ENCODE measurements around the gene LMF1.

The LMF1 gene

DNA sequence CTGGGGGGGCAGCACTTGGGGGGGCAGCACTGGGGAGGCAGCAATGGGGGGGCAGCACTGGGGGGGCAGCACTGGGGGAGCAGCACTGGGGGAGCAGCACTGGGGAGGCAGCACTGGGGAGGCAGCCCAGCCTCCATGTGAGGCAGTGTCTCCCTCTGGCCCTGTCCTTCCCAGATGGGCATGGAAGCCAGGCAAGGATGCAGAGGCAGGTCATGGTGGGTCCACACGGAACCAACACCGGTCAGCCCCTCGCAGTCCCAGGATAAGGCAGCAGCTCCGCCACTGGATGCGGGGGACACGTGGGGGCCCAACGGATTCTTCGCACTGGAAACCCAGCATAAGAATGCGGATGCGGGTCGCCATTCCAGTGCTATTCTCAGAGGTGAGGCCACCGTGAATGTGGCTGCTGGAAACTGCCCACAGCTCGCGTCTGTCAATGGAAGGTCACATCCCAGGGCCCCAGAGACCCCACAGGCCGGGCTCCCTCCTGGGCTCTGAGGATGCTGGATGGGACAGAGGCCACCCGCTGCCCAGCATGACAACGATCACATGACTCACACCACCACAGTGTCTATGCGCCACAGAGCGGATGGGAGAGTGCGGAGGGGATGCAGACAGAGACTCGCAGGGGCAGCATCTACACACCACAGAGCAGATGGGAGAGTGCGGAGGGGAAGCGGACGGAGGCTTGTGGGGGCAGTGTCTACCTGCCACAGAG, 59.0 kb downstream of the LMF1 start:
- H3K4me3 ChIP-seq (ENCODE audit: low read length): no peak overlapping the region
- TF ChIP-seq ZNF274 (IDR thresholded peaks at IDR 0.05; ENCODE audit: low read depth, low read length): no peak

GRCh38 chr16:911101-911500, 59.7 kb downstream of the LMF1 start:
- H3K4me3 ChIP-seq (ENCODE audit: low read length): no peak overlapping the region
- TF ChIP-seq ZNF274 (IDR thresholded peaks at IDR 0.05; ENCODE audit: low read depth, low read length): no peak

DNA sequence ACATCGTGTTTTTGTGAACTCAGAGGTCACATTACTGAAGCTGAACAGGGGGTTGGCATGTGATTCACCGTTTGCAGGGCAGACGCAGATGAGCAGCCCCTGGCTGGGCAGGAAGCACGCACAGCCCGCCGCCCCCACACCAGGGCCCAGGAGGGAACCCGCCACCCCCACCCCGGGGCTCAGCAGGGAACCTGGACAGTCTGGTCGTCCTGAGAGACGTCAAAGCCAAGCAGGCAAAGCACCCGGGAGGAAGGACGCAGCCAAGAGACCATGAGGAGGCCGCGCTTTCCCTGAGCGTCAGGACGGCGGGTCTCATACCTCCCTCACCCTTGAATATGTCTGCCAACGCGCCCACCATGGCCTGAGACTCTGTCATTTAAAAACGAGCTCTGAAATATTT, 60.6 kb downstream of the LMF1 start:
- TF ChIP-seq ZNF274 (IDR thresholded peaks at IDR 0.05; ENCODE audit: low read depth, low read length): no peak

GRCh38 chr16:909281-910000, 61.3 kb downstream of the LMF1 start:
- H3K4me3 ChIP-seq (ENCODE audit: low read length): no peak overlapping the region
- TF ChIP-seq ZNF274 (IDR thresholded peaks at IDR 0.05; ENCODE audit: low read depth, low read length): no peak

More for the DNA sequence above, 60.6 kb downstream of the LMF1 start:
- no peak overlapping the region for H3K4me3 ChIP-seq (ENCODE audit: low read length)

GRCh38 chr16:908526-909155, 62.1 kb downstream of the LMF1 start:
- no peak for TF ChIP-seq ZNF274 (IDR thresholded peaks at IDR 0.05; ENCODE audit: low read depth, low read length)
- H3K4me3 ChIP-seq (ENCODE audit: low read length): no peak overlapping the region

DNA sequence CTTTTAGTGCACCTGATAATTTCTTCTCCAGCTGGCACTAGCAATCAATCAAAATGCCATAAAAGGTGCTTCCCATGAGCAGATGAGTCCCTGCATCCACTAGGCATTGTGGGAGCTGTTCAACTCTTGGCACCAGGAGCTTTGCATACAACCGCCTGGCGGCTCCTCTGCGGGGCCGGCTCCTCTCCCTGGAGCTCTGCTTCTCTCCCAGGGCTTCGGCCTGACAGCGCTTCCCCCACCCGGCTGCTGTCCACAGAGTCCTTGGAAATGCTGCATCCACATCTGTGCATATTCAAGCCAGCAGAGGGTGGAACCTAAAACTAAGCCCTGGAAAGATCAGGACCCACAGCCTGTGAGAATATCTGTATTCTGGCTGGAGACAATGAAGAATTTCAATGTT, 62.9 kb downstream of the LMF1 start:
- no peak for TF ChIP-seq ZNF274 (IDR thresholded peaks at IDR 0.05; ENCODE audit: low read depth, low read length)
- no peak overlapping the region for H3K4me3 ChIP-seq (ENCODE audit: low read length)

- TF ChIP-seq ZNF274 (IDR thresholded peaks at IDR 0.05; ENCODE audit: low read depth, low read length): no peak
- H3K4me3 ChIP-seq (ENCODE audit: low read length): no peak overlapping the region
Observed at GRCh38 chr16:907361-907760, 63.4 kb downstream of the LMF1 start.

DNA sequence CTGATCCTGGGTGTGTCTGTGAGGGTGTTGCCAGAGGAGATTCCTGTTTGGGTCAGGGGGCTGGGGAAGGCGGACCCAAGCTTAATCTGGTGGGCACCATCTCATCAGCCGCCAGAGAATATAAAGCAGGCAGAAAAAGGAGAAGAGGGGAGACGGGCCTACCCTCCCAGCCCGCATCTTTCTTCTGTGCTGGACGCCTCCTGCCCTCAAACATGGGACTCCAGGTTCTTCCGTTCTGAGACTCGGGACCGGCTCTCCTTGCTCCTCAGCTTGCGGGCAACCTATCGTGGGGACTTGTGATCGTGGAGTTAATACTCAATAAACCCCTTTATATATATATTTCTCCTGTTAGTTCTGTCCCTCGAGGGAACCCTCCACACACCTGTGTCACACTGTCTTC, 64.5 kb downstream of the LMF1 start:
- no peak for TF ChIP-seq ZNF274 (IDR thresholded peaks at IDR 0.05; ENCODE audit: low read depth, low read length)
- no peak overlapping the region for H3K4me3 ChIP-seq (ENCODE audit: low read length)

GRCh38 chr16:901715-902601, 68.8 kb downstream of the LMF1 start:
- TF ChIP-seq ZNF274 (IDR thresholded peaks at IDR 0.05; ENCODE audit: low read depth, low read length): no peak
- H3K4me3 ChIP-seq (ENCODE audit: low read length): no peak overlapping the region

DNA sequence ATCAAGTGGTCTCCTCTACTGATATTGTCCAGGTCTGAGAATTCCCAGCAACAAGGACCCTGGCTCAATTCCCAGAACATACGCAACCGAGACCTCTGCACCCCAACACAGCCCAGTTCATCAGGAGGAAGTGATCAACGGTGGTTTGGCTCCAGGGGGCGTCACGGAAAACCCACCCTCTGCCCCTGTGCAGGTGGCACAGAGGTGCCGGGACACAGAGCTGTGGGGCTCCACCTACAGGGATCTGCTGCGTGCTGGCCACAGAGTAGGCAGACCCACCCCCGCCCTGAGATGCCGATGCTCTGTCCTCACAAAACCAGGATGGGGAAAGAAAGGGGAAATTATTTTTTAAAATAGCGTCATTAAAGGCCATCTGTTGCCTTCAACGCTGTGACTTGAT, 69.6 kb downstream of the LMF1 start:
- no peak overlapping the region for H3K4me3 ChIP-seq (ENCODE audit: low read length)
- no peak for TF ChIP-seq ZNF274 (IDR thresholded peaks at IDR 0.05; ENCODE audit: low read depth, low read length)

- no peak overlapping the region for H3K4me3 ChIP-seq (ENCODE audit: low read length)
- TF ChIP-seq ZNF274 (IDR thresholded peaks at IDR 0.05; ENCODE audit: low read depth, low read length): no peak
Observed at GRCh38 chr16:900211-900610, 70.6 kb downstream of the LMF1 start.

DNA sequence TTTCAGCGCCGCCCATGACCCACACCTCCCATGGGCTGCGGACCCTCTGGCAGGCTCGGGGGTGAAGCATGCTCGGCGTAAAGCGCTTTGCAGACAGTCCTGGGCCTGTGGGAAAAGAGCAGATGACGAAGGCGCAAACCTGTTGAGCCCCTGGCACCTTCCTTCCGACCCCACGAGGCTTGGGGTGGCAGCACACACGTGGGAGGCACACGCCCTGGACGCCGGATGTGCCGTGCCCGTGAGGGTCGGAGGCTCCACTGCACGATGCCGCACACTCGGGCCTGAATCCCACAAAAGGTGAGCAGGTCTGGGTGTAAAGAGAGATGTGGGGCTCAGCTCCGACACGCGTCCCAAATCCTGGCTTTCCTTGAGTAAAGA, 71.1 kb downstream of the LMF1 start:
- H3K4me3 ChIP-seq (ENCODE audit: low read length): no peak overlapping the region
- no peak for TF ChIP-seq ZNF274 (IDR thresholded peaks at IDR 0.05; ENCODE audit: low read depth, low read length)

GRCh38 chr16:898761-899682, 71.8 kb downstream of the LMF1 start:
- no peak for TF ChIP-seq ZNF274 (IDR thresholded peaks at IDR 0.05; ENCODE audit: low read depth, low read length)
- no peak overlapping the region for H3K4me3 ChIP-seq (ENCODE audit: low read length)

Measured in GM08714 (cell line).